ENCODE measurements around the gene AGTRAP. TPM values are rescaled to one million over a fixed set of nuclear protein-coding genes. Genes with fewer than 3 reads are reported as not detected.
A peak's percentile ranks its signal among the peaks of the same experiment; 100 is the strongest.

Gene AGTRAP
- total and polyA plus RNA-seq, 9 of the 15 experiments (the other 6 are each of a cell fraction or from before 2014, with no cell fraction given) = 26.8 to 105 (median 57.5) TPM

DNA sequence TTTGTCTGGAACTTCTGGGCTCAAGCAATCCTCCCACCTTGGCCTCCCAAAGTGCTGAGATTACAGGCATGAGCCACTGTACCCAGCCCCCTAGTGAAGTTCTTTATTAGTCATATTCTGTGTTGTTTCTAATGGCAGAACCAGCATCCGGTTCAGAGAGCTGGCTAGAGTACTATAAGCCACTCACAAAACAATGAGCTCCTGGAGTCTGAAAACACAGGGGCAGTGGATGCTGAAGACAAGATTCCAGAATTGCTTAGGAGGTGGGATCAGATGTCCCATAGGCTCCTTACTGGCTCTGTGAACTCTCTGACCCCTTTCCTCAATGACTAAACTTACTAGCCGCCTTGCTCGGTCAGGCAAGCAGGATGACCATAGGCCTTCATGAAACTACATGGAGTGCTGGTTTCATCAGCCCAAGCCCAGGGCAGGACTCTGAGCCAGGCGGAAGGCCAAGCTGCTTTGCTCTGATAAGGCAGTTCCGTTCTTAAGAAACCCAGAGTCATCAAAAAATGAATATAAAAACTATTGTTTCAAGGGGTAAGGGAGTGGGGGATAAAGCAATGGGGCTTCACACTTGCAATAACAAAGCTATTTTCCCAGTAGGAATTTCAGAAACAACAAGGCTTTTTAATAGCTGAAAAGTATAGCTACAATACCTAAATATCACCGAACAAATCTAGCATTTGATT is 61.7 kb downstream of the AGTRAP start (continued):
- TF ChIP-seq, protein P1, sequence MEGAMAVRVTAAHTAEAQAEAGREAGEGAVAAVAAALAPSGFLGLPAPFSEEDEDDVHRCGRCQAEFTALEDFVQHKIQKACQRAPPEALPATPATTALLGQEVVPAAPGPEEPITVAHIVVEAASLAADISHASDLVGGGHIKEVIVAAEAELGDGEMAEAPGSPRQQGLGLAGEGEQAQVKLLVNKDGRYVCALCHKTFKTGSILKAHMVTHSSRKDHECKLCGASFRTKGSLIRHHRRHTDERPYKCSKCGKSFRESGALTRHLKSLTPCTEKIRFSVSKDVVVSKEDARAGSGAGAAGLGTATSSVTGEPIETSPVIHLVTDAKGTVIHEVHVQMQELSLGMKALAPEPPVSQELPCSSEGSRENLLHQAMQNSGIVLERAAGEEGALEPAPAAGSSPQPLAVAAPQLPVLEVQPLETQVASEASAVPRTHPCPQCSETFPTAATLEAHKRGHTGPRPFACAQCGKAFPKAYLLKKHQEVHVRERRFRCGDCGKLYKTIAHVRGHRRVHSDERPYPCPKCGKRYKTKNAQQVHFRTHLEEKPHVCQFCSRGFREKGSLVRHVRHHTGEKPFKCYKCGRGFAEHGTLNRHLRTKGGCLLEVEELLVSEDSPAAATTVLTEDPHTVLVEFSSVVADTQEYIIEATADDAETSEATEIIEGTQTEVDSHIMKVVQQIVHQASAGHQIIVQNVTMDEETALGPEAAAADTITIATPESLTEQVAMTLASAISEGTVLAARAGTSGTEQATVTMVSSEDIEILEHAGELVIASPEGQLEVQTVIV (CRISPR knock-in tag; IDR thresholded peaks at IDR 0.05; ENCODE audit: borderline replicate concordance) = no peak; the same call in 1 of the 2 replicates
- TF ChIP-seq TRIM24 (IDR thresholded peaks at IDR 0.05) = peak; percentile 87 to 89
- TF ChIP-seq, protein P2, sequence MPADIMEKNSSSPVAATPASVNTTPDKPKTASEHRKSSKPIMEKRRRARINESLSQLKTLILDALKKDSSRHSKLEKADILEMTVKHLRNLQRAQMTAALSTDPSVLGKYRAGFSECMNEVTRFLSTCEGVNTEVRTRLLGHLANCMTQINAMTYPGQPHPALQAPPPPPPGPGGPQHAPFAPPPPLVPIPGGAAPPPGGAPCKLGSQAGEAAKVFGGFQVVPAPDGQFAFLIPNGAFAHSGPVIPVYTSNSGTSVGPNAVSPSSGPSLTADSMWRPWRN (IDR thresholded peaks at IDR 0.05; ENCODE audit: low read depth) = peak; percentile 57; the same call in 1 of the 2 replicates
- TF ChIP-seq SNRNP70 (optimal IDR thresholded peaks at IDR 0.05; ENCODE audit: low read depth, low read length) = no peak
- TF ChIP-seq SMARCA5 (IDR thresholded peaks at IDR 0.05) = peak; percentile 51; the same call in 1 of the 2 replicates
- peak; percentile 75 to 98; a peak in 3 of 4 replicates for TF ChIP-seq SRF (CRISPR knock-in tag; IDR thresholded peaks at IDR 0.05)
- no peak for TF ChIP-seq ZNF133 (CRISPR knock-in tag; IDR thresholded peaks at IDR 0.05)
- peak; percentile 43 for TF ChIP-seq CCNT2 (IDR thresholded peaks at IDR 0.05; ENCODE audit: borderline replicate concordance, extremely low read depth, insufficient read length, low read depth, low read length)
- TF ChIP-seq ILF3 (IDR thresholded peaks at IDR 0.05; ENCODE audit: borderline replicate concordance) = no peak
- TF ChIP-seq, protein P3, sequence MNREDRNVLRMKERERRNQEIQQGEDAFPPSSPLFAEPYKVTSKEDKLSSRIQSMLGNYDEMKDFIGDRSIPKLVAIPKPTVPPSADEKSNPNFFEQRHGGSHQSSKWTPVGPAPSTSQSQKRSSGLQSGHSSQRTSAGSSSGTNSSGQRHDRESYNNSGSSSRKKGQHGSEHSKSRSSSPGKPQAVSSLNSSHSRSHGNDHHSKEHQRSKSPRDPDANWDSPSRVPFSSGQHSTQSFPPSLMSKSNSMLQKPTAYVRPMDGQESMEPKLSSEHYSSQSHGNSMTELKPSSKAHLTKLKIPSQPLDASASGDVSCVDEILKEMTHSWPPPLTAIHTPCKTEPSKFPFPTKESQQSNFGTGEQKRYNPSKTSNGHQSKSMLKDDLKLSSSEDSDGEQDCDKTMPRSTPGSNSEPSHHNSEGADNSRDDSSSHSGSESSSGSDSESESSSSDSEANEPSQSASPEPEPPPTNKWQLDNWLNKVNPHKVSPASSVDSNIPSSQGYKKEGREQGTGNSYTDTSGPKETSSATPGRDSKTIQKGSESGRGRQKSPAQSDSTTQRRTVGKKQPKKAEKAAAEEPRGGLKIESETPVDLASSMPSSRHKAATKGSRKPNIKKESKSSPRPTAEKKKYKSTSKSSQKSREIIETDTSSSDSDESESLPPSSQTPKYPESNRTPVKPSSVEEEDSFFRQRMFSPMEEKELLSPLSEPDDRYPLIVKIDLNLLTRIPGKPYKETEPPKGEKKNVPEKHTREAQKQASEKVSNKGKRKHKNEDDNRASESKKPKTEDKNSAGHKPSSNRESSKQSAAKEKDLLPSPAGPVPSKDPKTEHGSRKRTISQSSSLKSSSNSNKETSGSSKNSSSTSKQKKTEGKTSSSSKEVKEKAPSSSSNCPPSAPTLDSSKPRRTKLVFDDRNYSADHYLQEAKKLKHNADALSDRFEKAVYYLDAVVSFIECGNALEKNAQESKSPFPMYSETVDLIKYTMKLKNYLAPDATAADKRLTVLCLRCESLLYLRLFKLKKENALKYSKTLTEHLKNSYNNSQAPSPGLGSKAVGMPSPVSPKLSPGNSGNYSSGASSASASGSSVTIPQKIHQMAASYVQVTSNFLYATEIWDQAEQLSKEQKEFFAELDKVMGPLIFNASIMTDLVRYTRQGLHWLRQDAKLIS (CRISPR knock-in tag; IDR thresholded peaks at IDR 0.05) = no peak
- TF ChIP-seq RBFOX2 (IDR thresholded peaks at IDR 0.05; ENCODE audit: low read depth, low read length) = peak; percentile 51; the same call in 1 of the 2 replicates
- TF ChIP-seq SIX5 (IDR thresholded peaks at IDR 0.05; ENCODE audit: borderline replicate concordance in 1 of 2, insufficient read depth in 1 of 2, low read depth in 1 of 2, low read length in 2 of 2) = no peak
- TF ChIP-seq CBX2 (IDR thresholded peaks at IDR 0.05; ENCODE audit: insufficient read depth, low read length, poor library complexity, severe bottlenecking) = no peak
- TF ChIP-seq CTBP1 (IDR thresholded peaks at IDR 0.05; ENCODE audit: borderline replicate concordance) = peak; percentile 58
- TF ChIP-seq YBX1 (IDR thresholded peaks at IDR 0.05) = no peak
- no peak for TF ChIP-seq HOXB6 (CRISPR knock-in tag; IDR thresholded peaks at IDR 0.05; ENCODE audit: borderline replicate concordance)
- TF ChIP-seq HNRNPL (IDR thresholded peaks at IDR 0.05; ENCODE audit: low read depth, low read length) = no peak
- no peak for TF ChIP-seq IFI16 (CRISPR knock-in tag; IDR thresholded peaks at IDR 0.05)
- TF ChIP-seq ZNF764 (CRISPR knock-in tag; IDR thresholded peaks at IDR 0.05; ENCODE audit: low read depth) = no peak
- no peak for TF ChIP-seq KAT7 (CRISPR knock-in tag; IDR thresholded peaks at IDR 0.05; ENCODE audit: borderline replicate concordance)
